ENCODE measurements around the gene LYL1. TPM values are rescaled to one million over a fixed set of nuclear protein-coding genes. Genes with fewer than 3 reads are reported as not detected.
A peak's percentile ranks its signal among the peaks of the same experiment; 100 is the strongest.

Gene LYL1
- total and polyA plus RNA-seq, 2 of the 13 experiments (the other 11 are each of a cell fraction or from before 2014, with no cell fraction given): 0.75 to 0.92 TPM

DNA sequence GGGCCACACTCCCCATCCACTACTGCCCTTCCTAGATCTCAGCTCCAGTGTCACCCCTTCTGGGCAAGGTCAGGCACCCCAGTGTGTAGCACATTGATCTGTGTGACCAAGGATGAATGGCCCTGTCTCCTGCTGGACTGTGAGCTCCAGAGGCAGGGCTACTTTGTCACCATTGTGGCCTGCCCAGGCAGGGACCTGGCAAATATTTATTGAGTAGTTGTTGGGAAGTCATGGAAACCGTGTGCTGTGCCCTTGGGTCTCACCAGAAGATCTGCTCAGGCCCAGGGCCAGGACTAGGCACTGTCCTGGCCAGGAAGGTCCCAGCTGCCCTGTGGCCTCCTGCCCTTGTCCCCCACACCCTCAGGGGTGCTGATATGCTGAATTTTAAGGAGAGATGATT lies 25.9 kb upstream of the LYL1 start (continued):
- peak; percentile 64; the same call in 1 of the 2 replicates for TF ChIP-seq THAP9 (CRISPR knock-in tag; IDR thresholded peaks at IDR 0.05; ENCODE audit: borderline replicate concordance)
- TF ChIP-seq, protein P1, sequence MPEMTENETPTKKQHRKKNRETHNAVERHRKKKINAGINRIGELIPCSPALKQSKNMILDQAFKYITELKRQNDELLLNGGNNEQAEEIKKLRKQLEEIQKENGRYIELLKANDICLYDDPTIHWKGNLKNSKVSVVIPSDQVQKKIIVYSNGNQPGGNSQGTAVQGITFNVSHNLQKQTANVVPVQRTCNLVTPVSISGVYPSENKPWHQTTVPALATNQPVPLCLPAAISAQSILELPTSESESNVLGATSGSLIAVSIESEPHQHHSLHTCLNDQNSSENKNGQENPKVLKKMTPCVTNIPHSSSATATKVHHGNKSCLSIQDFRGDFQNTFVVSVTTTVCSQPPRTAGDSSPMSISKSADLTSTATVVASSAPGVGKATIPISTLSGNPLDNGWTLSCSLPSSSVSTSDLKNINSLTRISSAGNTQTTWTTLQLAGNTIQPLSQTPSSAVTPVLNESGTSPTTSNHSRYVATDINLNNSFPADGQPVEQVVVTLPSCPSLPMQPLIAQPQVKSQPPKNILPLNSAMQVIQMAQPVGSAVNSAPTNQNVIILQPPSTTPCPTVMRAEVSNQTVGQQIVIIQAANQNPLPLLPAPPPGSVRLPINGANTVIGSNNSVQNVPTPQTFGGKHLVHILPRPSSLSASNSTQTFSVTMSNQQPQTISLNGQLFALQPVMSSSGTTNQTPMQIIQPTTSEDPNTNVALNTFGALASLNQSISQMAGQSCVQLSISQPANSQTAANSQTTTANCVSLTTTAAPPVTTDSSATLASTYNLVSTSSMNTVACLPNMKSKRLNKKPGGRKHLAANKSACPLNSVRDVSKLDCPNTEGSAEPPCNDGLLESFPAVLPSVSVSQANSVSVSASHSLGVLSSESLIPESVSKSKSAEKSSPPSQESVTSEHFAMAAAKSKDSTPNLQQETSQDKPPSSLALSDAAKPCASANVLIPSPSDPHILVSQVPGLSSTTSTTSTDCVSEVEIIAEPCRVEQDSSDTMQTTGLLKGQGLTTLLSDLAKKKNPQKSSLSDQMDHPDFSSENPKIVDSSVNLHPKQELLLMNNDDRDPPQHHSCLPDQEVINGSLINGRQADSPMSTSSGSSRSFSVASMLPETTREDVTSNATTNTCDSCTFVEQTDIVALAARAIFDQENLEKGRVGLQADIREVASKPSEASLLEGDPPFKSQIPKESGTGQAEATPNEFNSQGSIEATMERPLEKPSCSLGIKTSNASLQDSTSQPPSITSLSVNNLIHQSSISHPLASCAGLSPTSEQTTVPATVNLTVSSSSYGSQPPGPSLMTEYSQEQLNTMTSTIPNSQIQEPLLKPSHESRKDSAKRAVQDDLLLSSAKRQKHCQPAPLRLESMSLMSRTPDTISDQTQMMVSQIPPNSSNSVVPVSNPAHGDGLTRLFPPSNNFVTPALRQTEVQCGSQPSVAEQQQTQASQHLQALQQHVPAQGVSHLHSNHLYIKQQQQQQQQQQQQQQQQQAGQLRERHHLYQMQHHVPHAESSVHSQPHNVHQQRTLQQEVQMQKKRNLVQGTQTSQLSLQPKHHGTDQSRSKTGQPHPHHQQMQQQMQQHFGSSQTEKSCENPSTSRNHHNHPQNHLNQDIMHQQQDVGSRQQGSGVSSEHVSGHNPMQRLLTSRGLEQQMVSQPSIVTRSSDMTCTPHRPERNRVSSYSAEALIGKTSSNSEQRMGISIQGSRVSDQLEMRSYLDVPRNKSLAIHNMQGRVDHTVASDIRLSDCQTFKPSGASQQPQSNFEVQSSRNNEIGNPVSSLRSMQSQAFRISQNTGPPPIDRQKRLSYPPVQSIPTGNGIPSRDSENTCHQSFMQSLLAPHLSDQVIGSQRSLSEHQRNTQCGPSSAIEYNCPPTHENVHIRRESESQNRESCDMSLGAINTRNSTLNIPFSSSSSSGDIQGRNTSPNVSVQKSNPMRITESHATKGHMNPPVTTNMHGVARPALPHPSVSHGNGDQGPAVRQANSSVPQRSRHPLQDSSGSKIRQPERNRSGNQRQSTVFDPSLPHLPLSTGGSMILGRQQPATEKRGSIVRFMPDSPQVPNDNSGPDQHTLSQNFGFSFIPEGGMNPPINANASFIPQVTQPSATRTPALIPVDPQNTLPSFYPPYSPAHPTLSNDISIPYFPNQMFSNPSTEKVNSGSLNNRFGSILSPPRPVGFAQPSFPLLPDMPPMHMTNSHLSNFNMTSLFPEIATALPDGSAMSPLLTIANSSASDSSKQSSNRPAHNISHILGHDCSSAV (CRISPR knock-in tag; IDR thresholded peaks at IDR 0.05; ENCODE audit: borderline replicate concordance): no peak
- peak; percentile 86 for TF ChIP-seq RXRA (CRISPR knock-in tag; IDR thresholded peaks at IDR 0.05)
- TF ChIP-seq, protein P2, sequence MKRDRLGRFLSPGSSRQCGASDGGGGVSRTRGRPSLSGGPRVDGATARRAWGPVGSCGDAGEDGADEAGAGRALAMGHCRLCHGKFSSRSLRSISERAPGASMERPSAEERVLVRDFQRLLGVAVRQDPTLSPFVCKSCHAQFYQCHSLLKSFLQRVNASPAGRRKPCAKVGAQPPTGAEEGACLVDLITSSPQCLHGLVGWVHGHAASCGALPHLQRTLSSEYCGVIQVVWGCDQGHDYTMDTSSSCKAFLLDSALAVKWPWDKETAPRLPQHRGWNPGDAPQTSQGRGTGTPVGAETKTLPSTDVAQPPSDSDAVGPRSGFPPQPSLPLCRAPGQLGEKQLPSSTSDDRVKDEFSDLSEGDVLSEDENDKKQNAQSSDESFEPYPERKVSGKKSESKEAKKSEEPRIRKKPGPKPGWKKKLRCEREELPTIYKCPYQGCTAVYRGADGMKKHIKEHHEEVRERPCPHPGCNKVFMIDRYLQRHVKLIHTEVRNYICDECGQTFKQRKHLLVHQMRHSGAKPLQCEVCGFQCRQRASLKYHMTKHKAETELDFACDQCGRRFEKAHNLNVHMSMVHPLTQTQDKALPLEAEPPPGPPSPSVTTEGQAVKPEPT (CRISPR knock-in tag; IDR thresholded peaks at IDR 0.05; ENCODE audit: low read depth): no peak
- peak; percentile 48; the same call in 1 of the 2 replicates for TF ChIP-seq ZNF574 (CRISPR knock-in tag; IDR thresholded peaks at IDR 0.05)
- TF ChIP-seq KDM2A (CRISPR knock-in tag; IDR thresholded peaks at IDR 0.05; ENCODE audit: borderline replicate concordance, low read depth): peak; percentile 25; the same call in 1 of the 2 replicates
- no peak for TF ChIP-seq EZH2 (conservative IDR thresholded peaks at IDR 0.05; ENCODE audit: low read depth, low read length)
- TF ChIP-seq ZBTB7B (CRISPR knock-in tag; IDR thresholded peaks at IDR 0.05): no peak
- peak; percentile 22; the same call in 1 of the 2 replicates for TF ChIP-seq GFI1 (CRISPR knock-in tag; IDR thresholded peaks at IDR 0.05; ENCODE audit: borderline replicate concordance)
- no peak for TF ChIP-seq ZNF720 (CRISPR knock-in tag; IDR thresholded peaks at IDR 0.05)
- no peak for TF ChIP-seq ZNF329 (CRISPR knock-in tag; IDR thresholded peaks at IDR 0.05; ENCODE audit: low read depth)
- TF ChIP-seq SALL1 (CRISPR knock-in tag; IDR thresholded peaks at IDR 0.05): peak; percentile 88
